GM12891 (cell line): ENCODE results near the gene C19orf73.
A peak's percentile ranks its signal among the peaks of the same experiment; 100 is the strongest.

Experiments
- DNase-seq: peaks from one replicate; pipeline ENCODE4 v3.0.0; 2011; ENCODE audit warnings: low spot score; ENCODE audit not compliant: insufficient read length
- FAIRE-seq: peaks from 2 replicates; lab custom pipeline; 2011; peaks lifted over from hg19 to GRCh38; lab: Jason Lieb, UNC
- PAX5 ChIP-seq: IDR thresholded peaks from 2 replicates; pipeline ENCODE4 v1.6.1; 2011; ENCODE audit warnings: low read length, moderate library complexity, mild to moderate bottlenecking; ENCODE audit not compliant: insufficient read depth, severe bottlenecking
- POLR2A ChIP-seq: IDR thresholded peaks from 2 replicates; pipeline ENCODE4 v1.6.1; 2011; ENCODE audit warnings: low read depth, low read length, control low read depth
- POLR2AphosphoS5 ChIP-seq: IDR thresholded peaks from 2 replicates; pipeline ENCODE4 v1.6.1; 2011; ENCODE audit warnings: low read depth, low read length, control low read depth
- POU2F2 ChIP-seq: IDR thresholded peaks from 2 replicates; pipeline ENCODE4 v1.6.1; 2011; ENCODE audit warnings: low read depth, mild to moderate bottlenecking, control low read depth, low read length, moderate library complexity
- SPI1 ChIP-seq: IDR thresholded peaks from 2 replicates; pipeline ENCODE4 v1.6.1; 2011; ENCODE audit warnings: low read depth, low read length, control low read depth
- TAF1 ChIP-seq: IDR thresholded peaks from 2 replicates; pipeline ENCODE4 v1.6.1; 2011; ENCODE audit warnings: low read depth, low read length, control low read depth

Gene C19orf73

GRCh38 chr19:49110567-49110966 is 8.4 kb downstream of the C19orf73 start:
- TF ChIP-seq POLR2AphosphoS5, result no peak
- no peak for TF ChIP-seq POLR2A
- TF ChIP-seq TAF1, result no peak
- no peak for TF ChIP-seq POU2F2
- no peak for TF ChIP-seq PAX5
- no peak for TF ChIP-seq SPI1
- FAIRE-seq (no peak), DNase-seq (no peak)

DNA sequence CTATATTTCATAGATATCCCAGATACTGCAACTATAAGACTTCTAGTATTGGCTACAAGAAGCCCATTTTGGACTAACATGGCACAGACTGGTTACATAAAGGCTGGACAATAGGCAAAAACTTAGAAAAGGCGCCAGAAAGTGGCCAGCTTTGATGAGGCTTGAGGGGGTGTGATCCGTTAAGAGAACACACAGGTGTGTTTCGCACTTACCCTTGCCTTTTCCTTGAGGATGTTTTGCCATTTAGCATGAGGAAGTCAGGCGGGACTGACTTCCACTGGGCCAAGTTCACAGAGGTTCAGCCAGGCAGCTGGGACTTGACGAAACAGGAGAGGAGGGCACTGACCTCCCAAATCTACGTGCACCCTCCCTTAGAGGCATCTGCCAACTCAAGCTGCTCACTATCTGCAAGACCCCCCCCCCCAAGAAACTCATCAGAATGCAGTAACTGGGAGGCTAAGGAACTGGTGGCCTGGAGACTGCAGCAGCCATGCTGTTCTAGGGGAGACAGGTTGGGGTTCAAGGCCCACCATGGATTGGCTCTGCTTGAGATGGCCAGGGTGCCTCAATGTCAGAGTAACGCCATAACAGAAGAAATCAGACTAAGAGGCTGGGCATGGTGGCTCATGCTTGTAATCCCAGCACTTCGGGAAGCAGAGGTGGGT is 9.2 kb downstream of the C19orf73 start:
- FAIRE-seq, result no peak
- DNase-seq, result no peak
- no peak for TF ChIP-seq POLR2AphosphoS5
- no peak; the same call in 1 of the 2 replicates for TF ChIP-seq POLR2A
- TF ChIP-seq TAF1, result no peak
- no peak for TF ChIP-seq POU2F2
- TF ChIP-seq SPI1, result no peak
- no peak for TF ChIP-seq PAX5

- DNase-seq (no peak), FAIRE-seq (no peak)
- TF ChIP-seq POLR2AphosphoS5 (no peak), PAX5 (no peak), SPI1 (no peak), POLR2A (no peak; the same call in 1 of the 2 replicates)
Observed at GRCh38 chr19:49109051-49109450, 9.9 kb downstream of the C19orf73 start.

GRCh38 chr19:49107625-49108459 is 11.1 kb downstream of the C19orf73 start:
- no peak for TF ChIP-seq PAX5
- TF ChIP-seq POLR2AphosphoS5, result peak; percentile 39; the same call in 1 of the 2 replicates
- no peak for DNase-seq
- no peak for FAIRE-seq

DNA sequence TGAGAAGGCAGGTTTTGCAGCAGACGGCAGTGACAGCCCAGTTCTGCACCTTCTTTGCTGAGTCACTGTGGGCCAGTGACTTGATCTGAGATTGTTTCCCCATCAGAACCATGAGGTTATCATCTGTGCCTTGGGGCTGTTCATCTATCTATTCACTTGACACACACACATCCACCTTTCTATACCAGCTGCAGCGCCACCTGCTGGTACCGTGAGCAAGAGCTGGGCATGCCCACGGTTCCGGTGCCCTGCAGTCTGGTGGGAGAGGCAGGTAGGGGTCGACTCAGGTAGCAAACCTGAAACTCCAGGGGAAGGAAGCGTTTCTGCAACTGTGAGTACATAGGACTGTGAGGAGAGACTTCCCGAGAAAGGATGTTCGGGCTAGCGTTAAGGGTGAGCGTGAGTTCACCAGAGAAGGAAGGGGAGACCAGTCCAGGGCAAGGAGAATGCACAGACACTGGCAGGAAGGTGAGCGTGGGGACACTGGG is 12.3 kb downstream of the C19orf73 start:
- no peak for DNase-seq
- no peak for TF ChIP-seq POLR2A
- FAIRE-seq, result peak; percentile 89

- TF ChIP-seq POLR2A, result no peak
- no peak for TF ChIP-seq POLR2AphosphoS5
- TF ChIP-seq PAX5, result no peak
- TF ChIP-seq SPI1, result no peak
- TF ChIP-seq POU2F2, result no peak
- no peak for TF ChIP-seq TAF1
- FAIRE-seq (no peak), DNase-seq (no peak)
Observed at GRCh38 chr19:49104229-49104864, 14.6 kb downstream of the C19orf73 start.

DNA sequence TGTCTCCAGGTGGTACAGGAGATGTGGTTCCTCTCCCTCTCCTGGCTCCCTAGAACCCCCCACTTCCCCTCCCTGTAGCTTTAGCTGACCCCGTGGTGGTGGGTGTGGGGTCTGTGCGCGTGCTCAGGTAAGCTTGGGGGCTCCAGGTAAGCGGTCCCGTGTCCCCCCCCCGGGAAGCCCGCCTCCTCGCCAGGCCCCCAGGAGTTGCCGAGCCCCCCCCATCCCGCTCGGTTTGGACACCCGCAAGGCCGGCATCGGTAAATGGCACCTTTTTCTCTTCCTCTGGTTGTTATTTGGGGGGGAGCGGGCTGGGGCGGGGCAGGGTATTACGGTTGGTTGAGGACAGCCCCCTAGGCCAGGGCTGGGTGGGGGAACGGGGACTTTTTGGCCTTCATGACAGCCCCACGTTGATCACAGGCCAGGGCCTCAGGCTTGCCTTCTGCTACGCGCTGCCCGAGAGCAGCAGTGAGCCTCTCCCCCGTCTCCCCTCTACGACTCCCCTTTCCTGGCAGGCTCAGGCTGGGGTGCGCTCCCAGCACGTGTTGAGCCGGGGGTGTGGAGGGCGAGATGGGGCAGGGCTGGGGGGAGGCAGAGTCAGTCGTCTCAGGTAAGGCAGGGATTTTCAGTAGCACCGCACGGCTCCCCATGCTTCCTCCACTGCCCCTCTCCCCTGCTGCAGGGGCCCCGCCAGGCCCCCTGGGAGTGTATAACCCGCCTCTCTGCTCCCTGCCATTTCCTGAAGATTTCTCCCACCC is 15.4 kb downstream of the C19orf73 start:
- FAIRE-seq (no peak), DNase-seq (no peak)
- TF ChIP-seq POLR2A (no peak), PAX5 (no peak), POLR2AphosphoS5 (no peak), TAF1 (no peak), POU2F2 (no peak), SPI1 (no peak)

DNA sequence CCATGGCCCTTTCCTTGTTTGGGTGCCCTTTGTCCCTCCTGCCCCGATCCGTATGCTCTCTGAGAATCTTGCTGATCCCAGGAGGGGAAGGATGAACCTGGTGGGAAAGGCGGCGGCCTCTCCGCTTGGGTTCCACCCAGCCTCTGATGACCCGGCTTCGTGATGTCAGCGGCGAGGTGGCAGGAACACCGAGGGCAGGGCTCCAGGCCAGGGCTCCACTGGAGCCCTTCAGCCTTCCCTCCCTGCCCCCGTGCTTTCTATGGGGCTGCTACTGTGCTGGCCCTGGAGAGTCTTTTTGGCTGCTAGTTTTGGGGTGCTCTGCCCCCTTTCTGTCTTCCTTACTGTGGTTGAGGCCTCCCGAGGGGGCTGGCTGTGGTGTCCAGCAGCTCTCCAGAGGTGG is 16.6 kb downstream of the C19orf73 start:
- FAIRE-seq, result no peak
- no peak for TF ChIP-seq POU2F2
- no peak for TF ChIP-seq SPI1
- TF ChIP-seq PAX5, result no peak
- no peak for TF ChIP-seq POLR2AphosphoS5

GRCh38 chr19:49101160-49101559 is 17.8 kb downstream of the C19orf73 start:
- TF ChIP-seq PAX5, result no peak
- TF ChIP-seq TAF1, result no peak
- TF ChIP-seq POLR2AphosphoS5, result no peak
- TF ChIP-seq POU2F2, result no peak
- TF ChIP-seq SPI1, result no peak
- no peak for TF ChIP-seq POLR2A
- DNase-seq, result no peak
- no peak for FAIRE-seq

More for the DNA sequence above, 16.6 kb downstream of the C19orf73 start:
- no peak for DNase-seq

GRCh38 chr19:49098795-49099194 is 20.1 kb downstream of the C19orf73 start:
- DNase-seq, result no peak
- TF ChIP-seq SPI1 (no peak), POLR2A (peak; percentile 47; the same call in 1 of the 2 replicates), POLR2AphosphoS5 (0 out of 2 replicates have a peak, but pooled peaks have one; percentile 21), PAX5 (no peak), POU2F2 (no peak), TAF1 (no peak)
- peak; percentile 28 for FAIRE-seq
